Measurements from ENCODE around the gene ITPR2.

DNA sequence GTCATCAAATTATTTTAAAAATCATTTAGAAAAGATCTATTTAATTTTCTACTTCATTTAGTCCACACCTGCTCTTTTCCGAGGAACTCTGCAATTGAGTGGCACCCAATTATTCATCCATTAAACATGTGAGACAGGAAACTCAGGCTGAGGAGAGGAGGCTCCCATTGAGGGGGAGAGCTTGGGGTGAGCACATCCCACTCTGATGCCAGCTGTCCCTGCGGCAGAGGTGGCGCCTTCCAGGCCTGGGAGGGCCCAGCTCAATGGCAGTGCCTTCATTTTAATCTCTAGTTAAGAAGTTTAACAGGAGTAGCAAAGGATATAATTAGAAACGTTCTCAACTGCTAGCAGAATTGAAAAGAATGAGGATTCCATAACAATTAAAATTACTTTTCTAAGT lies 92.0 kb downstream of the ITPR2 start:
- TF ChIP-seq, protein P1, sequence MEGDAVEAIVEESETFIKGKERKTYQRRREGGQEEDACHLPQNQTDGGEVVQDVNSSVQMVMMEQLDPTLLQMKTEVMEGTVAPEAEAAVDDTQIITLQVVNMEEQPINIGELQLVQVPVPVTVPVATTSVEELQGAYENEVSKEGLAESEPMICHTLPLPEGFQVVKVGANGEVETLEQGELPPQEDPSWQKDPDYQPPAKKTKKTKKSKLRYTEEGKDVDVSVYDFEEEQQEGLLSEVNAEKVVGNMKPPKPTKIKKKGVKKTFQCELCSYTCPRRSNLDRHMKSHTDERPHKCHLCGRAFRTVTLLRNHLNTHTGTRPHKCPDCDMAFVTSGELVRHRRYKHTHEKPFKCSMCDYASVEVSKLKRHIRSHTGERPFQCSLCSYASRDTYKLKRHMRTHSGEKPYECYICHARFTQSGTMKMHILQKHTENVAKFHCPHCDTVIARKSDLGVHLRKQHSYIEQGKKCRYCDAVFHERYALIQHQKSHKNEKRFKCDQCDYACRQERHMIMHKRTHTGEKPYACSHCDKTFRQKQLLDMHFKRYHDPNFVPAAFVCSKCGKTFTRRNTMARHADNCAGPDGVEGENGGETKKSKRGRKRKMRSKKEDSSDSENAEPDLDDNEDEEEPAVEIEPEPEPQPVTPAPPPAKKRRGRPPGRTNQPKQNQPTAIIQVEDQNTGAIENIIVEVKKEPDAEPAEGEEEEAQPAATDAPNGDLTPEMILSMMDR (conservative IDR thresholded peaks at IDR 0.05): no peak
- no peak for TF ChIP-seq EZH2 (IDR thresholded peaks at IDR 0.05; ENCODE audit: low read depth)

Data from PC-9 (cell line).